ENCODE data around the gene PRSS12.

DNA sequence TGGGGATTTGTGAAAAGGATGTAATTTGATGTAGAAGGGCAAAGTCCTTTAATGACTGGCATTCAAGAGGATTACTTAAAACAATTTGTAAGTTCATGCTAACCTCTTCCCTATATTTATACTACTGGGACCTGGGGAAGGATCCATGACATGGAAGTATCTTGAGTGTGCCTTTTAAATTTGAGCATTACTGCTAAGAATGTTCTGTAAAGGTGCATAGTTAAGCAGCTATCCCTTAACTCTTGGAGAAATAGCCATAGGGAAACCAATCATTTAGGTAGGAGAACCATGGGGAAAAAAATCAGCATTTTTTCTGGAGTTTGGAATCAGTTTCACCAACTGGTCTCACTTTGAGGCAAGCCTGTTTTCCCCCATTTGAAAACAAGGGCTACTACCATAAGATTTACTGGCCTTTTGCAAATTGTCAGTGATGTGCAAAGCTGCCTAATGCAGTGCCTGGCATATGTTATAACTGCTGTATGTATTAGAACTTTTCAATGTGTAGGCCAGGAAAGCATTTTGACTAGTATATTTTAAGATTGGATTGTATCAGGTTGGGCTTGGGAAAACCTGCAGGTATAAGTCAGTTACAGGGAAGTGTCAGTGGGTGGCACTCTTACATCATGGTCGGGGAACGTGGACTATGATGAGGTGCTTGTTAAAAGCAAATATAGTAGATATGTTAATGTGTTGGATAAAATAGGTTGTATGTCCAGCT lies 72.1 kb downstream of the PRSS12 start:
- peak; percentile 33 to 53 (median 49) for TF ChIP-seq CTCF (IDR thresholded peaks at IDR 0.05)
- TF ChIP-seq EP300 (IDR thresholded peaks at IDR 0.05) = no peak

Data from esophagus muscularis mucosa (tissue), 3 donors.